ENCODE data around the gene BOLA2B. TPM values are rescaled to one million over a fixed set of nuclear protein-coding genes. Genes with fewer than 3 reads are reported as not detected.

Gene BOLA2B
- total RNA-seq, 1 donor from 2014 or later, result 59.3 TPM

GRCh38 chr16:30157214-30157613 is 36.3 kb downstream of the BOLA2B start:
- DNase-seq, result no peak
- intact Hi-C loops (cut with DNase I), result no loop called here
- Histone ChIP-seq H3K27me3 (no peaks in the 10 kb centered on the region), H3K36me3 (no peaks in the 10 kb centered on the region), H3K27ac (no peak overlapping the region), H3K4me3 (no peak overlapping the region), H3K9me3 (no peaks in the 10 kb centered on the region), H3K4me1 (no peaks in the 10 kb centered on the region)
- TF ChIP-seq CTCF (IDR thresholded peaks at IDR 0.05), result no peak
- ATAC-seq, result no peak

- no peak for ATAC-seq
- DNase-seq, result no peak
- no peak overlapping the region for H3K4me3 ChIP-seq
- H3K36me3 ChIP-seq, result no peaks in the 10 kb centered on the region
- no peaks in the 10 kb centered on the region for H3K9me3 ChIP-seq
- no peak for TF ChIP-seq CTCF (IDR thresholded peaks at IDR 0.05)
- H3K27ac ChIP-seq, result no peak overlapping the region
- intact Hi-C loops (cut with DNase I), result no loop called here
- no peaks in the 10 kb centered on the region for H3K27me3 ChIP-seq
- no peaks in the 10 kb centered on the region for H3K4me1 ChIP-seq
Observed at GRCh38 chr16:30155188-30155587, 38.3 kb downstream of the BOLA2B start.

- DNase-seq, result no peak
- no peaks in the 10 kb centered on the region for H3K27me3 ChIP-seq
- no peak for ATAC-seq
- no peak overlapping the region for H3K4me3 ChIP-seq
- no peaks in the 10 kb centered on the region for H3K4me1 ChIP-seq
- H3K36me3 ChIP-seq, result no peaks in the 10 kb centered on the region
- H3K27ac ChIP-seq, result no peak overlapping the region
- no peak for TF ChIP-seq CTCF (IDR thresholded peaks at IDR 0.05)
- no peaks in the 10 kb centered on the region for H3K9me3 ChIP-seq
- intact Hi-C loops (cut with DNase I), result no loop called here
Observed at GRCh38 chr16:30152517-30152916, 40.9 kb downstream of the BOLA2B start.

GRCh38 chr16:30151091-30151490 is 42.4 kb downstream of the BOLA2B start:
- no peak overlapping the region for H3K27ac ChIP-seq
- H3K4me3 ChIP-seq, result no peak overlapping the region
- intact Hi-C loops (cut with DNase I), result no loop called here
- no peak for DNase-seq
- no peaks in the 10 kb centered on the region for H3K27me3 ChIP-seq
- no peak for TF ChIP-seq CTCF (IDR thresholded peaks at IDR 0.05)
- no peak for ATAC-seq
- no peaks in the 10 kb centered on the region for H3K36me3 ChIP-seq
- no peaks in the 10 kb centered on the region for H3K4me1 ChIP-seq
- no peaks in the 10 kb centered on the region for H3K9me3 ChIP-seq

- H3K4me1 ChIP-seq, result no peaks in the 10 kb centered on the region
- ATAC-seq, result peak; percentile 67
- intact Hi-C loops (cut with DNase I), result no loop called here
- no peaks in the 10 kb centered on the region for H3K9me3 ChIP-seq
- TF ChIP-seq CTCF (IDR thresholded peaks at IDR 0.05), result no peak
- no peaks in the 10 kb centered on the region for H3K36me3 ChIP-seq
- no peak for DNase-seq
- H3K27ac ChIP-seq, result no peak overlapping the region
- H3K4me3 ChIP-seq, result no peak overlapping the region
- no peaks in the 10 kb centered on the region for H3K27me3 ChIP-seq
Observed at GRCh38 chr16:30149250-30149930, 44.1 kb downstream of the BOLA2B start.

All from upper lobe of right lung (tissue), 1 donor.